ENCODE measurements around the gene SH3RF1. TPM values are rescaled to one million over a fixed set of nuclear protein-coding genes. Genes with fewer than 3 reads are reported as not detected.

SH3RF1 gene
- total and polyA plus RNA-seq, 4 donors, result 1.8 to 7.9 (median 3.5) TPM

- H3K27me3 ChIP-seq (ENCODE audit: control insufficient read depth in 4 of 4, insufficient read depth in 4 of 4, low read length in 3 of 4), result no peaks in the 10 kb centered on the region
- H3K4me3 ChIP-seq (ENCODE audit: low read depth in 1 of 3, low read length in 3 of 3), result no peak overlapping the region
- no peak overlapping the region for H3K27ac ChIP-seq (ENCODE audit: low read depth in 1 of 2, low read length in 2 of 2)
- DNase-seq (ENCODE audit: low spot score), result no peak
- peaks cover 6 to 11% (median 10%) of the 10 kb centered on the region in 4 donors for H3K36me3 ChIP-seq (ENCODE audit: control insufficient read depth in 4 of 4, insufficient read depth in 3 of 4, low read depth in 1 of 4, low read length in 3 of 4)
- WGBS, result 96% methylated on average over 16 of the region's 16 CpGs
- peaks cover 0 to 11% (median 11%) of the 10 kb centered on the region in 4 donors for H3K4me1 ChIP-seq (ENCODE audit: control insufficient read depth in 4 of 4, insufficient read depth in 4 of 4, low read length in 3 of 4)
- H3K9me3 ChIP-seq (ENCODE audit: control insufficient read depth in 4 of 4, low read length in 3 of 4), result no peaks in the 10 kb centered on the region
- no peak overlapping the region for H3K9ac ChIP-seq (ENCODE audit: low read depth in 1 of 2, low read length in 2 of 2)
- TF ChIP-seq RAD21 (IDR thresholded peaks at IDR 0.05), result no peak
- TF ChIP-seq, protein P1, sequence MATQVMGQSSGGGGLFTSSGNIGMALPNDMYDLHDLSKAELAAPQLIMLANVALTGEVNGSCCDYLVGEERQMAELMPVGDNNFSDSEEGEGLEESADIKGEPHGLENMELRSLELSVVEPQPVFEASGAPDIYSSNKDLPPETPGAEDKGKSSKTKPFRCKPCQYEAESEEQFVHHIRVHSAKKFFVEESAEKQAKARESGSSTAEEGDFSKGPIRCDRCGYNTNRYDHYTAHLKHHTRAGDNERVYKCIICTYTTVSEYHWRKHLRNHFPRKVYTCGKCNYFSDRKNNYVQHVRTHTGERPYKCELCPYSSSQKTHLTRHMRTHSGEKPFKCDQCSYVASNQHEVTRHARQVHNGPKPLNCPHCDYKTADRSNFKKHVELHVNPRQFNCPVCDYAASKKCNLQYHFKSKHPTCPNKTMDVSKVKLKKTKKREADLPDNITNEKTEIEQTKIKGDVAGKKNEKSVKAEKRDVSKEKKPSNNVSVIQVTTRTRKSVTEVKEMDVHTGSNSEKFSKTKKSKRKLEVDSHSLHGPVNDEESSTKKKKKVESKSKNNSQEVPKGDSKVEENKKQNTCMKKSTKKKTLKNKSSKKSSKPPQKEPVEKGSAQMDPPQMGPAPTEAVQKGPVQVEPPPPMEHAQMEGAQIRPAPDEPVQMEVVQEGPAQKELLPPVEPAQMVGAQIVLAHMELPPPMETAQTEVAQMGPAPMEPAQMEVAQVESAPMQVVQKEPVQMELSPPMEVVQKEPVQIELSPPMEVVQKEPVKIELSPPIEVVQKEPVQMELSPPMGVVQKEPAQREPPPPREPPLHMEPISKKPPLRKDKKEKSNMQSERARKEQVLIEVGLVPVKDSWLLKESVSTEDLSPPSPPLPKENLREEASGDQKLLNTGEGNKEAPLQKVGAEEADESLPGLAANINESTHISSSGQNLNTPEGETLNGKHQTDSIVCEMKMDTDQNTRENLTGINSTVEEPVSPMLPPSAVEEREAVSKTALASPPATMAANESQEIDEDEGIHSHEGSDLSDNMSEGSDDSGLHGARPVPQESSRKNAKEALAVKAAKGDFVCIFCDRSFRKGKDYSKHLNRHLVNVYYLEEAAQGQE (IDR thresholded peaks at IDR 0.05), result no peak
- no peak for TF ChIP-seq YY1 (IDR thresholded peaks at IDR 0.05)
- TF ChIP-seq RXRA (IDR thresholded peaks at IDR 0.05), result no peak
Observed at GRCh38 chr4:169106696-169107229, 164.0 kb downstream of the SH3RF1 start.

GRCh38 chr4:169105620-169106019 is 165.1 kb downstream of the SH3RF1 start:
- Histone ChIP-seq H3K36me3 (ENCODE audit: control insufficient read depth in 4 of 4, insufficient read depth in 3 of 4, low read depth in 1 of 4, low read length in 3 of 4) (peaks cover 6 to 12% (median 10%) of the 10 kb centered on the region in 4 donors), H3K9ac (ENCODE audit: low read depth in 1 of 2, low read length in 2 of 2) (no peak overlapping the region), H3K4me3 (ENCODE audit: low read depth in 1 of 3, low read length in 3 of 3) (no peak overlapping the region), H3K27me3 (ENCODE audit: control insufficient read depth in 4 of 4, insufficient read depth in 4 of 4, low read length in 3 of 4) (no peaks in the 10 kb centered on the region), H3K9me3 (ENCODE audit: control insufficient read depth in 4 of 4, low read length in 3 of 4) (no peaks in the 10 kb centered on the region), H3K27ac (ENCODE audit: low read depth in 1 of 2, low read length in 2 of 2) (no peak overlapping the region), H3K4me1 (ENCODE audit: control insufficient read depth in 4 of 4, insufficient read depth in 4 of 4, low read length in 3 of 4) (peaks cover 0 to 11% (median 11%) of the 10 kb centered on the region in 4 donors)
- WGBS, result 94% methylated on average over 6 of the region's 6 CpGs
- TF ChIP-seq RAD21 (IDR thresholded peaks at IDR 0.05), result no peak
- TF ChIP-seq, protein P1 (IDR thresholded peaks at IDR 0.05), result no peak
- no peak for TF ChIP-seq JUND (IDR thresholded peaks at IDR 0.05)
- TF ChIP-seq FOXA2 (IDR thresholded peaks at IDR 0.05), result no peak
- TF ChIP-seq RXRA (IDR thresholded peaks at IDR 0.05), result no peak
- TF ChIP-seq HNF4A (conservative IDR thresholded peaks at IDR 0.05), result no peak
- TF ChIP-seq FOXA1 (IDR thresholded peaks at IDR 0.05), result no peak
- no peak for TF ChIP-seq YY1 (IDR thresholded peaks at IDR 0.05)
- TF ChIP-seq, protein P2, sequence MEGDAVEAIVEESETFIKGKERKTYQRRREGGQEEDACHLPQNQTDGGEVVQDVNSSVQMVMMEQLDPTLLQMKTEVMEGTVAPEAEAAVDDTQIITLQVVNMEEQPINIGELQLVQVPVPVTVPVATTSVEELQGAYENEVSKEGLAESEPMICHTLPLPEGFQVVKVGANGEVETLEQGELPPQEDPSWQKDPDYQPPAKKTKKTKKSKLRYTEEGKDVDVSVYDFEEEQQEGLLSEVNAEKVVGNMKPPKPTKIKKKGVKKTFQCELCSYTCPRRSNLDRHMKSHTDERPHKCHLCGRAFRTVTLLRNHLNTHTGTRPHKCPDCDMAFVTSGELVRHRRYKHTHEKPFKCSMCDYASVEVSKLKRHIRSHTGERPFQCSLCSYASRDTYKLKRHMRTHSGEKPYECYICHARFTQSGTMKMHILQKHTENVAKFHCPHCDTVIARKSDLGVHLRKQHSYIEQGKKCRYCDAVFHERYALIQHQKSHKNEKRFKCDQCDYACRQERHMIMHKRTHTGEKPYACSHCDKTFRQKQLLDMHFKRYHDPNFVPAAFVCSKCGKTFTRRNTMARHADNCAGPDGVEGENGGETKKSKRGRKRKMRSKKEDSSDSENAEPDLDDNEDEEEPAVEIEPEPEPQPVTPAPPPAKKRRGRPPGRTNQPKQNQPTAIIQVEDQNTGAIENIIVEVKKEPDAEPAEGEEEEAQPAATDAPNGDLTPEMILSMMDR (IDR thresholded peaks at IDR 0.05; ENCODE audit: low read depth, low read length, missing input control), result no peak
- TF ChIP-seq, protein P3, sequence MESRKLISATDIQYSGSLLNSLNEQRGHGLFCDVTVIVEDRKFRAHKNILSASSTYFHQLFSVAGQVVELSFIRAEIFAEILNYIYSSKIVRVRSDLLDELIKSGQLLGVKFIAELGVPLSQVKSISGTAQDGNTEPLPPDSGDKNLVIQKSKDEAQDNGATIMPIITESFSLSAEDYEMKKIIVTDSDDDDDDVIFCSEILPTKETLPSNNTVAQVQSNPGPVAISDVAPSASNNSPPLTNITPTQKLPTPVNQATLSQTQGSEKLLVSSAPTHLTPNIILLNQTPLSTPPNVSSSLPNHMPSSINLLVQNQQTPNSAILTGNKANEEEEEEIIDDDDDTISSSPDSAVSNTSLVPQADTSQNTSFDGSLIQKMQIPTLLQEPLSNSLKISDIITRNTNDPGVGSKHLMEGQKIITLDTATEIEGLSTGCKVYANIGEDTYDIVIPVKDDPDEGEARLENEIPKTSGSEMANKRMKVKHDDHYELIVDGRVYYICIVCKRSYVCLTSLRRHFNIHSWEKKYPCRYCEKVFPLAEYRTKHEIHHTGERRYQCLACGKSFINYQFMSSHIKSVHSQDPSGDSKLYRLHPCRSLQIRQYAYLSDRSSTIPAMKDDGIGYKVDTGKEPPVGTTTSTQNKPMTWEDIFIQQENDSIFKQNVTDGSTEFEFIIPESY (IDR thresholded peaks at IDR 0.05), result no peak
- no peak for TF ChIP-seq TAF1 (conservative IDR thresholded peaks at IDR 0.05)
- TF ChIP-seq NR2F2 (IDR thresholded peaks at IDR 0.05), result no peak
- TF ChIP-seq SP1 (IDR thresholded peaks at IDR 0.05), result no peak
- TF ChIP-seq, protein P4, sequence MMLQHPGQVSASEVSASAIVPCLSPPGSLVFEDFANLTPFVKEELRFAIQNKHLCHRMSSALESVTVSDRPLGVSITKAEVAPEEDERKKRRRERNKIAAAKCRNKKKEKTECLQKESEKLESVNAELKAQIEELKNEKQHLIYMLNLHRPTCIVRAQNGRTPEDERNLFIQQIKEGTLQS (IDR thresholded peaks at IDR 0.05), result no peak
- no peak for TF ChIP-seq MAX (IDR thresholded peaks at IDR 0.05)
- TF ChIP-seq HNF4G (IDR thresholded peaks at IDR 0.05), result no peak
- DNase-seq (ENCODE audit: low spot score), result no peak

Data from liver (tissue), 9 donors.